Progenitor cell of endocrine pancreas (in vitro differentiated cells): Measurements from ENCODE around the gene FAF1. TPM values are rescaled to one million over a fixed set of nuclear protein-coding genes. Genes with fewer than 3 reads are reported as not detected.
"Not testable (repeated sequence)": the region's sequence is repeated elsewhere in the genome, so short reads cannot be mapped to it uniquely, and the experiment has no call there.

ENCODE experiments used
- DNase-seq: peaks from one replicate; pipeline ENCODE4 v3.0.0; 2021; ENCODE audit warnings: low spot score; ENCODE audit not compliant: unreplicated experiment
- H3K27ac Mint-ChIP-seq: 2 replicates; pipeline ENCODE4 v1.8.0; 2021; ENCODE audit warnings: mild to moderate bottlenecking, moderate library complexity, mixed read lengths
- H3K27me3 Mint-ChIP-seq: 2 replicates; pipeline ENCODE4 v1.8.0; 2021; ENCODE audit warnings: mixed read lengths
- H3K36me3 Mint-ChIP-seq: 2 replicates; pipeline ENCODE4 v1.8.0; 2022; ENCODE audit warnings: mixed read lengths; ENCODE audit not compliant: insufficient read depth
- H3K4me1 Mint-ChIP-seq: 2 replicates; pipeline ENCODE4 v1.8.0; 2021; ENCODE audit warnings: low read depth, mixed read lengths
- H3K4me3 Mint-ChIP-seq: 2 replicates; pipeline ENCODE4 v1.8.0; 2021; ENCODE audit warnings: low read depth, mild to moderate bottlenecking, moderate library complexity, mixed read lengths
- H3K9me3 Mint-ChIP-seq: 2 replicates; pipeline ENCODE4 v1.8.0; 2021; ENCODE audit warnings: low read depth, mixed read lengths
- total RNA-seq: library from RNA; stranded (reverse); gene quantifications from 2 replicates; pipeline ENCODE4 v1.2.1, GENCODE V29; 2021
- TF ChIP-seq, protein P1 (sequence below): fragments of 200-600 bp; sonication (generic); IDR thresholded peaks from one replicate; pipeline ENCODE4 v1.5.0; 2021; ENCODE audit warnings: antibody characterized with exemption, mild to moderate bottlenecking; ENCODE audit not compliant: unreplicated experiment

Gene FAF1
- total RNA-seq, 1 donor from 2014 or later: 49.0 TPM

GRCh38 chr1:50829014-50829958 lies 130.8 kb downstream of the FAF1 start:
- DNase-seq: no peak
- H3K36me3 Mint-ChIP-seq: peaks cover 12% of the 10 kb centered on the region
- no peaks in the 10 kb centered on the region for H3K27me3 Mint-ChIP-seq
- TF ChIP-seq, protein P1, sequence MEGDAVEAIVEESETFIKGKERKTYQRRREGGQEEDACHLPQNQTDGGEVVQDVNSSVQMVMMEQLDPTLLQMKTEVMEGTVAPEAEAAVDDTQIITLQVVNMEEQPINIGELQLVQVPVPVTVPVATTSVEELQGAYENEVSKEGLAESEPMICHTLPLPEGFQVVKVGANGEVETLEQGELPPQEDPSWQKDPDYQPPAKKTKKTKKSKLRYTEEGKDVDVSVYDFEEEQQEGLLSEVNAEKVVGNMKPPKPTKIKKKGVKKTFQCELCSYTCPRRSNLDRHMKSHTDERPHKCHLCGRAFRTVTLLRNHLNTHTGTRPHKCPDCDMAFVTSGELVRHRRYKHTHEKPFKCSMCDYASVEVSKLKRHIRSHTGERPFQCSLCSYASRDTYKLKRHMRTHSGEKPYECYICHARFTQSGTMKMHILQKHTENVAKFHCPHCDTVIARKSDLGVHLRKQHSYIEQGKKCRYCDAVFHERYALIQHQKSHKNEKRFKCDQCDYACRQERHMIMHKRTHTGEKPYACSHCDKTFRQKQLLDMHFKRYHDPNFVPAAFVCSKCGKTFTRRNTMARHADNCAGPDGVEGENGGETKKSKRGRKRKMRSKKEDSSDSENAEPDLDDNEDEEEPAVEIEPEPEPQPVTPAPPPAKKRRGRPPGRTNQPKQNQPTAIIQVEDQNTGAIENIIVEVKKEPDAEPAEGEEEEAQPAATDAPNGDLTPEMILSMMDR: no peak
- peaks cover 27% of the 10 kb centered on the region for H3K9me3 Mint-ChIP-seq
- H3K4me1 Mint-ChIP-seq: no peaks in the 10 kb centered on the region
- H3K27ac Mint-ChIP-seq: no peak overlapping the region
- no peak overlapping the region for H3K4me3 Mint-ChIP-seq

GRCh38 chr1:50827546-50827945 lies 132.5 kb downstream of the FAF1 start:
- Mint-ChIP-seq H3K4me3 (no peak overlapping the region), H3K9me3 (peaks cover 13% of the 10 kb centered on the region), H3K4me1 (no peaks in the 10 kb centered on the region), H3K36me3 (peaks cover 9% of the 10 kb centered on the region), H3K27me3 (no peaks in the 10 kb centered on the region), H3K27ac (no peak overlapping the region)
- DNase-seq: no peak
- TF ChIP-seq, protein P1: no peak

DNA sequence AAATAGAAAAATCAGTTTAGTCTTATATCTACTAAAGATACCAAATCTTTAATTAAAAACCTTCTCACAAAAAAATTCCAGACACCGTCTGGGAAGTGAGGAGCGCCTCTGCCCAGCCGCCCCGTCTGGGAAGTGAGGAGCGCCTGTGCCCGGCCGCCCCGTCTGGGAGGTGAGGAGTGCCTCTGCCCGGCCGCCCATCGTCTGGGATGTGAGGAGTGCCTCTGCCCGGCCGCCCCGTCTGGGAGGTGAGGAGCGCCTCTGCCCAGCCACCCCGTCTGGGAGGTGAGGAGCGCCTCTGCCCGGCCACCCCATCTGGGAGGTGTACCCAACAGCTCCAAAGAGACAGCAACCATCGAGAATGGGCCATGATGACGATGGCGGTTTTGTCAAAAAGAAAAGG lies 133.3 kb downstream of the FAF1 start:
- not testable (repeated sequence) for H3K27me3 Mint-ChIP-seq, H3K27ac Mint-ChIP-seq, DNase-seq, H3K4me1 Mint-ChIP-seq, H3K4me3 Mint-ChIP-seq, H3K36me3 Mint-ChIP-seq
- H3K9me3 Mint-ChIP-seq: peaks cover 10% of the 10 kb centered on the region

DNA sequence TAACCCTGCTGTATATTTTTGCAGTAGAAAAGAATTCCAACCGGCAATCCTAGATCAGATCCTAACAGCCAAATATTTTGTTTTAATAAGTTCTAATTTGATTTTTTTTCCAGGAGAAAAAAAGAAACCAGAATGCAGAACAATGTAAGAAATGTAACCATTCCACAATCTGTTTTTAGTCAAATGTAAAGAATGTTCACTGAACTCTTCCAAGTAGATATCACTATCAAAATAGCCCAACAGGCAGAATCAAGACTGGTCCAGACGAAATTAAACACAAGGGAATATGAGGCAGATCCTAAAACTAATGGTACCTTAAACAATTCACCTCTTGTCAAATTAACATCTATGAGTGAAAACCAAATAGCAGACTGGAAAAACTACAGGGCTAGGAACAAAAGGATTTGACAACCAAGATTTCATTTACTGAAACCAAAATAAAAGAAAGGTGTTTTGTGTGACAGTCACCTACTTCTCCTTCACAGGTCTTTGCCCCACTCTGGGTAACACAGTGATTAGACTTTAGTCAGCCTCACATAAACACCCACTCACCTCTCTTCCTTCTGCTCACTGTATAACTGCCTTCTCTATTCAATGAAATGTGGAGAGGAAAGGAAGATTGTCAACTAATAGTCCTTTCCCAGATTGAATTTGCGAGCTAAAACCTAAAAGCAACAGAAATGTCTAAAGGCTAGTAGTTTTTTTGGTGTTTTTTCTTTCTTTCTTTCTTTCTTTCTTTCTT lies 137.9 kb downstream of the FAF1 start:
- DNase-seq: no peak
- Mint-ChIP-seq H3K4me1 (peaks cover 6% of the 10 kb centered on the region), H3K27me3 (no peaks in the 10 kb centered on the region), H3K9me3 (peaks cover 2% of the 10 kb centered on the region), H3K4me3 (no peak overlapping the region), H3K36me3 (no peaks in the 10 kb centered on the region), H3K27ac (no peak overlapping the region)
- TF ChIP-seq, protein P1: no peak

DNA sequence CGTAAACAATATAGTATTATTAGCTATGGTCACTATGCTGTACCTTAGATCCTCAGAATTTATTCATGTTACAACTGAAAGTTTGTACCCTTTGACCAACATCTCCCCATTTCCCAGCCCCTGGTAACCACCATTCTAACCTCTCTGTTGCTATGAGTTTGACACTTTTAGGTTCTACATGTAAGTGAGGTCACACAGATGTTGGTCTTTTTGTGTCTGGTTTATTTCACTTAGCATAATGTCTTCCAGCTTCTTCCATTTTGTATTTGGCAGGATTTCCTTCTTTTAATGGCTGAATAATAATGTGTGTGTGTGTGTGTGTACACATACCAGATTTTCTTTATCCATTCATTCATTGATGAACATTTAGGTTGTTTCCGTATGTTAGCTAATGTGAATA lies 139.5 kb downstream of the FAF1 start:
- H3K27me3 Mint-ChIP-seq: no peaks in the 10 kb centered on the region
- H3K27ac Mint-ChIP-seq: no peak overlapping the region
- H3K9me3 Mint-ChIP-seq: peaks cover 6% of the 10 kb centered on the region
- H3K4me3 Mint-ChIP-seq: no peak overlapping the region
- peaks cover 2% of the 10 kb centered on the region for H3K36me3 Mint-ChIP-seq
- peaks cover 6% of the 10 kb centered on the region for H3K4me1 Mint-ChIP-seq
- DNase-seq: no peak
- TF ChIP-seq, protein P1: no peak
